NCI-H524 treated with DMSO at 0.1 percent for 48 hours (cell line): Measurements from ENCODE around the gene NACC2.
"Not testable (repeated sequence)": the region's sequence is repeated elsewhere in the genome, so short reads cannot be mapped to it uniquely, and the experiment has no call there.

Source experiments
- DNase-seq: peaks from one replicate; lab custom pipeline; 2025; lab: John Stamatoyannopoulos, UW

The NACC2 gene

DNA sequence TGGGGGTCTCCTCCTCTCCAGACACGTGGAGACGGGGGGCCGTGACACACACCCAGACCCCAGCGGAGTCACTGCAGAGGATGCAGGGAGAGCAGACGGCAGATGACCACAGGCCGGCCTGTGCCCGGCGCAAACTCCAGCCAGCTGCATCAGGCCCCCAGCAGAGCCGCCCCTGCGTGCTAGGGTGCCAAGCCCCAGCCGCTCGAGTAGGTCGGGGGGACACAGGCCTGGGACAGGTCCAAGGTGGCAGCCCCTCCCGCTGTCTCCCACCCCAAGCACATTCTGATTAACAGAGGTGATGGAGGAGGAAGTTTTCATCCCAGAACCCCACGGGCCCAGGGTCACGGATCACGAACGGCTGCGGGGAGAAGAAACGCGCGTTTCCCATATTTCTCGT lies 14.4 kb downstream of the NACC2 start:
- no peak for DNase-seq

- no peak for DNase-seq
Observed at GRCh38 chr9:136079916-136080246, 15.2 kb downstream of the NACC2 start.

DNA sequence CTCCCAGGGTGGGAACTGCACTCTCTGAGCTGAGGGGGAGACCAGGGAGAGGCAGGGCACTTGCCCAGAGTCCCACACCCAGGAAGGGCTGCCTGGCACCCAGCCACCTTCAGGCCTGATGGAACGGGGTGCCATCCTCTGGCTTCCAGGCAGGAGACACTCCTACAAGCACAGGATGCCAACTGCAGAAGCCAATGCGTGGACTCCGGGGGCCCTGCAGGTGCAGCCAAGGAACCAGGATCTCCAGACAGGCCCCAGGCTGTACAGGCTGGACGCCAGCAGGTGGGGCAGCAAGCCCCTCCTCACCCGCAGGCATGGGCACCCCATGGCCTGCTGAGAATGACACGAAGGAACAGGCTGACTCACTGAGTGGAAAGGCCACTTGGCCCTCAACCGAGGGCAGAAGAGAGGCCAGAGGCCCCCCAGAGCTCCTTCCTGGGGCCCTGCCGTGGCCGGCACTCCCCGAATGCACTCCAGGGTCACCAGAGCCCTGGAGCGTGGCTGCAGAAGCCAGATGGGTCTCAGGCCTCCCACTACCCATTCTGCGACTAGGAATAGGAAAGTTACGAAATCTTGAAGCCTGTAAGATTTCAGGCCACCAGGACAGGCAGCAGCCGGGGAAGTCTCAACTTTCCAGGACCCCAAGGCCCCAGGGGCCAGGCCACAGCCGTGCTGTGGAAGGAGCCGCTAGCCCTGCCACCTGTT lies 15.7 kb downstream of the NACC2 start:
- DNase-seq = no peak

DNA sequence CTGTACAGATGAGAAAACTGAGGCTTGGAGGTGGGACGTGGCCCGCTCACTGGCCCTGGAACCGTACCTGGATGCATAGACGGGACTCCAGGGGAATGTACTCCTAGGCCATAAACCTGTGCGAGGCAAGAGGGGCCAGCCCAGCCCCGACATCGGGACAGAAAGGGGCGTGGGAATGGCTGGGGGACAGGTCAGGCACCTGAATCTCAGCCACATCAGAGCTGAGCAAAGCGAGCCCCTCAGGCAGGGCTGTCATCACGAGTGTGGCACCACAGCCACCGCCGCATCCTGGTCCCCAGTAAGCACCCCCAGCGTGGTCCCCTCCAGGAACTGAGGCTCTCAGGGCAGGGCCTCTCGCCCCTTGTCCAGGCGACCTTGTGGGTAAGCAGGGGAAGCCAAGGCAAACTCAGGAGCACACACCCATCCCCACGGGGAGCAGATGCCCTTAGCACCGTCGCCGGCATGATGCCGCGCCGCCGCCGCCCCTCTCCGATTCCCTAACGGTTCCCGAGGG lies 16.5 kb downstream of the NACC2 start:
- DNase-seq = no peak

- no peak for DNase-seq
Observed at GRCh38 chr9:136078024-136078423, 17.1 kb downstream of the NACC2 start.

- DNase-seq = no peak
Observed at GRCh38 chr9:136077491-136077890, 17.6 kb downstream of the NACC2 start.

DNA sequence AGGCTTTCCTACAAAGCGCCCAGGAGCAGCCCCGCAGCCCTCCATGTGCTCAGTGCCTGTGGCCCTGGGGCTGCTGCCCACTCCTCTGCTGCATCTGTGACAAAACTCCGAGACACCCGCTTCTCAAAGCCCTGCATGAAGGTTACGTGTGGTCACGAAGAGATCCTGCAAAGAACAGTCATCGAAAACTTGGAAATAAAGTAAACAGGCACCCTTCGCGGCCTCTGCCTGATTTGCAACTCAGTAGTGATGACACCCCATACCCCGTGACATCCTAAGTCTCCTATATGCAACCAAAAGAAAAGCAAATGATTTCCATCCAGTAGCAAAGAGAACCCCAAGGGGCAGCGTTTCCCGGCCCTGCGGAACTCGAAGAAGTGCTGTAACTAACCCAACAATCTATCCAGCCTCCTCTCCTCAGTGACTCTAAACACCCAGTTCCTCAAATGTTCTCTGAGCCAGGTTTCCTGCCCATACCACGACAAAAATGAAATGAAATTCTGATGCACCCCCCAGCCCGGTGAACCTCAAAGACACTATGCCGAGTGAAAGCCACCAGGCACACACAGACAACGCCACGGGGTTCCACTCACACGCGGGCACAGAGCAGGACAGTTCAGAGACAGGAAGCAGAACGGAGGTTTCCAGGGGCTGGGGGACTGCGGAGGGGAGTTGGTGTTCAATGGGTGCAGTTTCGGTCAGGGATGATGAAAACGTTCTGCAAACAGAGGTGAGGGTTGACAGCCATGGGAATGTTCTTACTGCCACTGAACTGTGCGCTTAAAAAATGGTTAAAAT lies 19.0 kb downstream of the NACC2 start:
- no peak for DNase-seq

DNA sequence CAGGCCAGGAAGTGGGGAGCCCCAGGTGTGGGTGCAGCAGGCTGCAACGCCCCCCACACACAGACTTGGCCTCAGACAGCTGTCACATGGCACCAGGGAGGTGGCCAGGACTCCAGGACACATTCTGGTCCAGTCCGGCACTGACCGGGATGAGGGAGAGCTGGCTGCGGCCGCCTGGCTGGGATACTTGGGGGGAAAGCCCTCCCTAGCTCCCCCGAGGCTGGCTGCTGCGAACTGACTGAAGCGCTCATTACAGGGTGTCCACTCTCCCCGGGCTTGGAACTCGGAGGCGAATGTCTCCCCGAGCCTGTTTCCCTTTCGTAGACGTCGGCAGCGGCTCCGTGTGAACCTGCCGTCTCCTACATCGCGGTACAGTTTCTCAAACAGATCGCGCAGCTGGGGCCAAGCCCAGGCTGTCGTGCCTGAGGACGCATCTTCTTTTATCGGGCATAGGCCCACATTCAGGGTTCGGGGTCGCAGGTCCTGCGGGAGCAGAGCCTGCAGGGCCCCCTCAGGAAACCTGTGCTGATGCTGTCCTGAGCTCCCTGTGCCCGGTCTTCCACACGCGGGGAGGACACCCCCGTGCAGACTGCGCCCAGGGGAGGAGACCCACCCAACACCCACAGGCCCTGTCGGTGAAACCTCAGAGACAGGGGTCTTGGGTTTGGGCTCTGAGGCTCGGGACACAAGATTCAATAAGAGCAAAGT lies 19.8 kb downstream of the NACC2 start:
- DNase-seq = no peak

GRCh38 chr9:136074706-136075105 lies 20.4 kb downstream of the NACC2 start:
- no peak for DNase-seq

GRCh38 chr9:136062657-136063439 lies 32.2 kb downstream of the NACC2 start:
- DNase-seq = no peak

DNA sequence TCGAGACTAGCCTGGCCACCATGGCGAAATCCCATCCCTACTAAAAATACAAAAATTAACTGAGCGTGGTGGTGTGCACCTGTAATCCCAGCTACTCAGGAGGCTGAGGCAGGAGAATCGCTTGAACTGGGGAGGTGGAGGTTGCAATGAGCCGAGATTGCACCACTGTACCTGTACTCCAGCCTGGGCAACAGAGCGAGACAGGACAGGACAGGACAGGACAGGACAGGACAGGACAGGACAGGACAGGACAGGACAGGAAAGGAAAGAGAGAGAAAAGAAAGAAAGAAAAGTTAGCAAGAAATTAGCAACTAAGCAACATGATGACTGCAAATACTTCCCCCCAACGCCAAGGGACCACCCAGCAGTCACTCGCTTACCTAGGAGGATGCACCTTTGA lies 33.2 kb downstream of the NACC2 start:
- not testable (repeated sequence) for DNase-seq

DNA sequence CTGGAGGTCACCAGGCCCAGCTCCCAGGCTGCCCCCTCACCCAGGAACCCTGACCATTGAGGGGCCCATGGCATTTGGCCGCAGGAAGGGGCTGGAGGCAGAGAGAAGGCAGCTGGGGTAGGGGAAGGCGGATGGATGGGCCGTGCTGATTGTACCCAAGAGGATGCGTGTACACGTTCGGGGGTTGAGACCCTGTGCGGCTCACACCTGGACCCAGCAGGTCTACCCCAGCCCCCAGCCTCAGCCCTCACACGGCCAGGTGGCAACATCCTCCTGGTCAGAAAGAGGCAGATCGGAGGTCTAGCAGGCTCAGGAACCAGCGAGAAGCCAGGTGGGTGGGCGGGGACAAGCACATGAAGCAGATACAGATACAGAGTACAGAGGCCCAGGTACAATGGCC lies 33.7 kb downstream of the NACC2 start:
- no peak for DNase-seq

- no peak for DNase-seq
Observed at GRCh38 chr9:136060671-136061371, 34.3 kb downstream of the NACC2 start.

- no peak for DNase-seq
Observed at GRCh38 chr9:136059851-136060670, 35.0 kb downstream of the NACC2 start.

DNA sequence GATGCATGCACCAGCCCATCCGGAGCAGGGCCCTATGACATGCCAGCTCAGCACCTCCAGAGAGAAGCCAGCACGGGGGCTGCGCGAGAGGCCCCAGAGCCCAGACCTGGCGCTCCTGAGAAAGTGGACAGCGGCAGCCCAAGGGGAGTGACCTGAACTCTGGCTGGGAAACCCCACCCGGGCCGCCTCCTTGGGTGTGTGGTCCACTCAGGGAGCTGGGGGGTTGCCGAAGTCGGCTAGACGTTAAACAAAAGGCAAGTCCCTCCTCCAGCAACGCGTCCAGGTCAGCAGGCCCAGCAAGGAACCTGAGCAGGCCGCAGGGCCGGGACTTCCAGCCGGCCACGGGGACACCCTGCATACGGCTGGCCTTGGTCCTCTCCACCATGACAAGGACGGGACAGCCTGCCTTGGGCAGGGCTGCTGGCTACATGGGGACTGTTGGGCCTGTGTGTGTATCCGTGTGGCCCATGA lies 35.7 kb downstream of the NACC2 start:
- no peak for DNase-seq

DNA sequence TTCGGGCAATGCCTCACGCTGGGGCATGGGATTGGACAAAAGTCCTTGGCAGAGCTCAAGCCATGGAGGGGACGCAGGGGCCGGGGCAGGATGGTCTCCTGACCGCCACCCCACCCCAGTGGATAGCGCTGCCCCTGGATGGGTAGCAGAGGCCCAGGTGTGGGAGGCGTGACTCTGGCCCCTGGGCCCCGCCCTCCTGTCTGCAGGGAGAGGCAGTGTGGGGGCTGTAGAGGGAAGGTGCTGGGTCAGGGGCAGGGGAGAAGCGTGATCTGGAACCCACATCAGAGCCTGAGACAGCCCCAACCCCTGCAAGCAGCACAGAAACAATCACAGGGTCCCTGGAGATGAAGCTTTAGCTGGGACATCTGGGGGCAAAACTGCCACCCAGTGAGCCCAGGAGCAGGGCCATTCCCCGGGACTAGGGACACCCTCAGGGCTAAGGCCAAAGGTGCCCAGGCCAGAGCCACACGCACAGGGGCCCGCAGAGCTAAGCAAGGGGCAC lies 36.2 kb downstream of the NACC2 start:
- DNase-seq = no peak

DNA sequence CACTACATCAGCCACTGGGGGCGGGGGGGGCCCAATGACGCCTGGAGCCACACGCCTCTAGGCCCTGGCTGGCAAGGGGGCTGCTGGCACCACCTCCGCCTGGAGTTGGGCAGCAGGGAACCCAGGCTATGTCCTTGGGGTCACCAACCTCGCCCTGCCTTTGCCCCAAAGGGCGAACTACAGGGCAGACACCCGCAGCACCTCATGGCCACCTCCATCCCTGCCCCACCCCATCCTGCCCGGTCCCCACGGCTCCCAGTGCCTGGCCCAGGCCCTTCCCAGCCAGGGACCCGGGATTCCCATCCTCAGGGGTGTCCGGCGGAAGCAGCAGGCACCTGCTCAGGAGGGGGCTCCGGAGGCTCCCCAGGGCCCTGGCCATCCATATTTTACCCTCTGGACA lies 37.0 kb downstream of the NACC2 start:
- no peak for DNase-seq

GRCh38 chr9:136057236-136058081 lies 37.6 kb downstream of the NACC2 start:
- DNase-seq = no peak

GRCh38 chr9:136056546-136057235 lies 38.4 kb downstream of the NACC2 start:
- no peak for DNase-seq
